Measurements from ENCODE around the gene SPP1.
"Not testable (repeated sequence)": the region's sequence is repeated elsewhere in the genome, so short reads cannot be mapped to it uniquely, and the experiment has no call there.

Gene SPP1

DNA sequence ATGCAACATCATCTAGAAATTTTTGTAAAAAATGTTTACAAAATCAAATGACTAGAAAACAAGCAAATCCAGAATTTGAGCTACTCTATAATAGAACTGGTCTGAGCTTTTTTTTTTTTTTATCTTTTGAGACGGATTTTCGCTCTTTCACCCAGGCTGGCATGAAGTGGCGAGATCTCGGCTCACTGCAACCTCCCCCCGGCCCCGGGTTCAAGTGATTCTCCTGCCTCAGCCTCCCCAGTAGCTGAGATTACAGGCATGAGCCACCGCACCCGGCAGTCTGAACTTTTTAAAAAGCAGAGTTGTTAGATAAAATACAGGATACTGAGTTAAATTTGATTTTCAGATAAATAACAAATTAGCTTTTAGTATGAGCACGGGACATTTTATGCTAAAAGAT lies 11.0 kb downstream of the SPP1 start:
- no peak for DNase-seq (ENCODE audit: low read depth in 2 of 2)

DNA sequence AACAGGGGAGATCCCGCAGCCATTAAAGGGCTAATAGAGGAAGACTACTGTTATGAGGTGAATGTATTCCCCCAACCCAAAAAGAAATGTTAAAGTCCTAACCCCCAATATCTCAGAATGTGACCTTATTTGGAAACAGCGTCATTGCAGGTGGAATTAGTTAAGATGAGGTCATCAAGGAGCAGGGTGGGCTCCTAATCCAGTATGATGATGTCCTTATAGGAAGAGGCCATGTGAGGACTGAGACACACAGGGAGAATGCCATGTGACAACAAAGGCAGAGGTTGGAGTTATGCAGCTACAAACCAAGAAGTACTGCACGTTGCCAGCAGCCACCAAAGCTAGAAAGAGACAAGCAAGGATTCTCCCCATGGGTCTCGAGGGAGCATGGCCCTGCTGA lies 14.3 kb downstream of the SPP1 start:
- no peak for DNase-seq (ENCODE audit: low read depth in 2 of 2)

GRCh38 chr4:87995435-87995834 lies 19.9 kb downstream of the SPP1 start:
- DNase-seq (ENCODE audit: low read depth in 2 of 2): no peak

DNA sequence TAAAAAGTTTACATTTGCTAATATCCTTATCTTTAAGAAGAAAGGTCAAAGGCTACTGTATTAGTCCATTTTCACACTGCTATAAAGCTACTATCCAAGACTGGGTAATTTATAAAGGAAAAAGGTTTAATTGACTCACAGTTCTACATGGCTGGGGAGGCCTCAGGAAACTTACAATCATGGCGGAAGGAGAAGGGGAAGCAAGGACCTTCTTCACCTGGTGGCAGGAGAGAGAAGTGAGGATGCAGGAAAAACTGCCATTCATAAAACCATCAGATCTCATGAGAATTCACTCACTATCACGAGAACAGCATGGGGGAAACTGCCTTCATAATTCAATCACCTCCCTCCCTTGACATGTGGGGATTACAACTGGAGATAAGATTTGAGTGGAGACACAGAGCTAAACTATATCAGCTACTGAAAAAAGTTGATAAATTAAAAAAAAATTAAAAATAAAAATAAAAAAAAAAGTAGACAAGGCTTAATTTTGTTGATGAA lies 23.7 kb downstream of the SPP1 start:
- not testable (repeated sequence) for DNase-seq (ENCODE audit: low read depth in 2 of 2)

DNA sequence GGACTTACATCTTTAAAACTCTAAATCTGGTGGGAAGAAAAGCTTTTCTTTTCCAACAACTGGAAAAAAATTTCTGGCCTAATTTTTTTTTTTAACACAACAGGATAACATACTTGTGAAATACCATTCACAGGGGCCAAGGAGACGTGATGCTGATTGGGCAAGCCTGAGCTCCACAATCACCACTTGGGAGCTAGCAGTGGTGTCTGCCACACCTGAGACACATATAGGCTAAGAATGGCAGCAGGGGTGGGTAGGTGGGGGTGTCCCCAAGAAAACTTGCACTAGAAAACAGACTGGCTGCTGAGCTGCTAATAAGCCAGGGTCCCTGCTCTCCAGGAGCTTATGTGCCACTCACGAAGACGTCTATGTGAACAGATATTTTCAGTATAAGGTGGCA lies 26.4 kb downstream of the SPP1 start:
- no peak for DNase-seq (ENCODE audit: low read depth in 2 of 2)

- no peak for DNase-seq (ENCODE audit: low read depth in 2 of 2)
Observed at GRCh38 chr4:88002786-88003185, 27.3 kb downstream of the SPP1 start.

- DNase-seq (ENCODE audit: low read depth in 2 of 2): no peak
Observed at GRCh38 chr4:88003261-88003660, 27.7 kb downstream of the SPP1 start.

DNA sequence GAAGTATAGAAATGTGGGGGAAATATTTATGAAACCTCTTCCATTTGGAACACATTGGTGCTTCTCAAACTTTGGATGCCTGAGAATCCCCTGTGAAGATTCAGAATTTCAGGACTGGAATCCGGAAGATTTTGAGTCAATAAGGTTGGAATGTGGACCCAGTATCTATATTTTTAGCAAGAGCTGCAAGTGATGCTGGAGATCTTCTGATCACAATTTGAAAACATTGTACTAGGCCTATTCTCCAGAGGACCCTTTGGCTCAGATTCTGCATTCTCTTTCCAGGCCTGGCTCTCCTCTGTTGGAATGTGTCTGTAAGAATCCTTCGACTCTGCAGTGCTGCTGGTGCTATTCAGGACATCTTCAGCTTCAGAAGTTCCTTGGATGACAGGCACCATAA lies 29.6 kb downstream of the SPP1 start:
- peak; percentile 75 to 78 for DNase-seq (ENCODE audit: low read depth in 2 of 2)

DNA sequence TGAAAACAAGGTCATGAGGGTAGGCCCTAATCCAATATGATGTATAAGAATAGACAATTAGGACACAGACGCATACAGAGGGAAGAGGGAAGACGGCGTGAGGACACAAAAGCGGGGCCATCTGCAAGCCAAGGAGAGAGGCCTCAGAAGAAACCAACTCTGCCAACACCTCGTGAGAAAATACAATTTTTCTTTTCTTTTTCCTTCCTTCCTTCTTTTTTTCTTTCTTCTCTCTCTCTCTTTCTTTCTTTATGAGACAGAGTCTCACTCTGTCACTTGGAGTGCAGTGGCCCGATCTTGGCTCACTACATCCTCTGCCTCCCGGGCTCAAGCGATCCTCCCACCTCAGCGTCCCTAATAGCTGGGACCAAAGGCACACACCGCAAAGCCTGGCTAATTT lies 30.4 kb downstream of the SPP1 start:
- no peak for DNase-seq (ENCODE audit: low read depth in 2 of 2)

DNA sequence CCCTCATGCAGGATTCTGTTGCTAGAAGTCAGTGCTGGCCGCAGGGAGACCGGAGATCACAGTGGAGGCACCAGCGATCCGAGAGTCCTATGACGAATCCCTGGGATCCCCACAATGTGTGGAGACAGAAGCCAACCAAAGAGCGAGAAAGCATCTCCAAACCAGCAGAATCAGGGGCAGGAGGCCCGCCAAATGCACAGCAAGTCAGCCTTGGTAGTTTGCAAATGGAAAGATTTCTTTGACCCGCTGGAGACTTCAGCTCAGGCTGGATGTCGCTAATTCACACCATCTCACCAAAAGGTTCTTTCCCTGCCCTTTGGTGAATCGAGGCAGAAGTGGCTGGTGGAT lies 31.4 kb downstream of the SPP1 start:
- DNase-seq (ENCODE audit: low read depth in 2 of 2): no peak

DNA sequence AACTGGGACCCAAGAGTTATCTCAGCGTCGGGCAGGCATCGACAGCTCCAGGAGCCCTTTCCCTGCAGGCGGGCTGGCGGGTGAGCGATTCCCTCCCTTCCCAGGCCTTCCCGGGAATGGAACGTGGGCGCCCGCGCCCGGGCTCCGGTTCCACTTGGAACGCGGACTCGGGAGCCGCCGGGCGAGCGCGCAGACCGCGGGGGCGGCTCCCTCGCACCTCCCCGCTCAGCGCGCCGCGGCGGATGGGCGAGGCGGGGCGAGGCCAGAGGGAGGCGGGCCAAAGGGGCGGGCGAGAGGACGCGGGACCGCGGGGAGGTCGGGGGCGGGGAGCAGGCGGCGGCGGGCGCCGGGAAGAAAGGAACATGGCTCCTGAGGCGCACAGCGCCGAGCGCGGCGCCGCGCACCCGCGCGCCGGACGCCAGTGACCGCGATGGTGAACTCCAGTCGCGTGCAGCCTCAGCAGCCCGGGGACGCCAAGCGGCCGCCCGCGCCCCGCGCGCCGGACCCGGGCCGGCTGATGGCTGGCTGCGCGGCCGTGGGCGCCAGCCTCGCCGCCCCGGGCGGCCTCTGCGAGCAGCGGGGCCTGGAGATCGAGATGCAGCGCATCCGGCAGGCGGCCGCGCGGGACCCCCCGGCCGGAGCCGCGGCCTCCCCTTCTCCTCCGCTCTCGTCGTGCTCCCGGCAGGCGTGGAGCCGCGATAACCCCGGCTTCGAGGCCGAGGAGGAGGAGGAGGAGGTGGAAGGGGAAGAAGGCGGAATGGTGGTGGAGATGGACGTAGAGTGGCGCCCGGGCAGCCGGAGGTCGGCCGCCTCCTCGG lies 32.0 kb downstream of the SPP1 start, which contains the start of gene PKD2:
TSS of gene PKD2 (plus strand) at position 332 of the 818 bp plus-strand sequence. CDS start at position 431, 99 bp downstream.
- DNase-seq (ENCODE audit: low read depth in 2 of 2): peak; percentile 44 to 53

DNA sequence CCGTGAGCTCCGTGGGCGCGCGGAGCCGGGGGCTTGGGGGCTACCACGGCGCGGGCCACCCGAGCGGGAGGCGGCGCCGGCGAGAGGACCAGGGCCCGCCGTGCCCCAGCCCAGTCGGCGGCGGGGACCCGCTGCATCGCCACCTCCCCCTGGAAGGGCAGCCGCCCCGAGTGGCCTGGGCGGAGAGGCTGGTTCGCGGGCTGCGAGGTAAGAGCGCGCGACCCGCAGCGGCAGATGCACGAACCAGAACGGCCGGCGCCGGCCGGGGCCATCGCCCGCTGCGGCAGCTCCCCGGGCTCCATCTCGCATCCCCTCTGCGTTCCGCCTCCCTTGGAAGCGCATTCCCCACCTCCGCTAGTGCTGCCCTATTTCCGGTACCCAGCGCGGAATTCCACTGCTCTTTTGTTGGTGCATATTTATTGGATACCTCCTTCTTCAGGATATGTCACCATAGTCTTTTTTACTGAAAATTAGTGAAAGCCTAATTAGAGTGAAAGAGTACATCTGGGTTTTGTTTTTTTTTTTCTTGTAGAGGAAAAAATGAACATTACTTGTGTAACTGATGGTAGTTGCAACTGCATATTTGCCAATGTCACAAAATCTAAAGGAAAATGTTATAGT lies 32.7 kb downstream of the SPP1 start:
- no peak for DNase-seq (ENCODE audit: low read depth in 2 of 2)

DNA sequence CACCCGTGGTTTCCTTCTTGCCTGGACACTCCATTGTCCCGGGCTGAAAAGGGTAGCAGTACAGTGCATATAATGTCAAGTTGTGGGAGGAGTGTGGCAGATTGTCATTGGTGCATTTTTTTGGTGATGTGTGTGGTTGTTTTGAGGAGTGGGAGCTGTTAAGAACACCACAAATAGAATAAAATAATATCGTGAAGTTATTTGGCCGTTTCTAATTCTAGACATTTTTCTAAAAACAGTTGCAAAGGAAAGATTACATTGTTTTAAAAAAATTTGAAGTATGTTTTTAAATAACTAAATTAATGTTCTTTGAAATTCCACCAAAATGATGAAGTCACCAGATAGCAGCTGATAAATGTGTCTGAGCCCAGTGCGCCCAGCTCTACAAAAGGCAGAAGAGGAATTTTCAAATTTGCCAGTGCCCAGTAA lies 33.2 kb downstream of the SPP1 start:
- DNase-seq (ENCODE audit: low read depth in 2 of 2): no peak

GRCh38 chr4:88009871-88010270 lies 34.4 kb downstream of the SPP1 start:
- DNase-seq (ENCODE audit: low read depth in 2 of 2): no peak

GRCh38 chr4:88010966-88011365 lies 35.5 kb downstream of the SPP1 start:
- DNase-seq (ENCODE audit: low read depth in 2 of 2): no peak

DNA sequence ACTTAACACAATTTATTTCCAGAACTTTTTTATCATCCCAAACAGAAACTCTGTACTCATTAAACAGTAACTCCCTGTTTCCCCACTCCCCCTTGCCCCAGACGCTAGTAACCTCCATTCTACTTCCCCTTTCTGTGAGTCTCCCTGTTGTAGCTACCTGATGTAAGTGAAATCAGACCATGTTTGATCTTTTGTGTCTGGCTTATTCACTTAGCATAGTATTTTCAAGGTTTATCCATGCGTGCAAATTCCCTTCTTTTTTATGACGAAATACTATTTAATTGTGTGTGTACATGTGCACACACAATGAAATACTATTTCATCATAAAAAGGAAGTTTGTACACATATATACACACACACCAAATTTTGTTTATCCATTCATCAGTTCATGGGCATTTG lies 37.1 kb downstream of the SPP1 start:
- no peak for DNase-seq (ENCODE audit: low read depth in 2 of 2)

- DNase-seq (ENCODE audit: low read depth in 2 of 2): no peak
Observed at GRCh38 chr4:88014386-88014905, 38.9 kb downstream of the SPP1 start.

DNA sequence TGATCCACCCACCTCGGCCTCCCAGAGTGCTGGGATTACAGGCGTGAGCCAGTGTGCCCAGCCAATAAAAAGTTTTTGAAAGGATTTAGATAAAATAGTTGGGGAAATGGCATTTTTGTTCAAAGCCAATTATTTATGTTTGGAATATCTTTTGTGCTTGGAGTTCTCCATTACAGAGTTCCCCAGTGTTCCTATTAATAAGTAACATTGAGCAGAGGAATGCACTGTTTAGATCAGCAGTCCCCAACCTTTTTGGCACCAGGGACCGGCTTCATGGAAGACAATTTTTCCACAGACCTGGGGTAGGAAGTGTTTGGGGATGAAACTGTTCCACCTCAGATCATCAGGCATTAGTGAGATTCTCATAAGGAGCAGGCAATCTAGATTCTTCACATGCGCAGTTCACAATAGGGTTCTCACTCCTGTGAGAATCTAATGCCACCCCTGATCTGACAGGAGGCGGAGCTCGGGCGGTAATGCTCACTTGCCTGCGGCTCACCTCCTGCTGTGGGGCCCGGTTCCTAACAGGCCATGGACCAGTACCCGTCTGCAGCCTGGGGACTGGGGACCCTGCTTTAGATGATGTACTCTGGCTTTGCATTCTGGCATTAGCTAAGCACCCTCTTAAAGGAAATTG lies 40.3 kb downstream of the SPP1 start:
- DNase-seq (ENCODE audit: low read depth in 2 of 2): no peak

DNA sequence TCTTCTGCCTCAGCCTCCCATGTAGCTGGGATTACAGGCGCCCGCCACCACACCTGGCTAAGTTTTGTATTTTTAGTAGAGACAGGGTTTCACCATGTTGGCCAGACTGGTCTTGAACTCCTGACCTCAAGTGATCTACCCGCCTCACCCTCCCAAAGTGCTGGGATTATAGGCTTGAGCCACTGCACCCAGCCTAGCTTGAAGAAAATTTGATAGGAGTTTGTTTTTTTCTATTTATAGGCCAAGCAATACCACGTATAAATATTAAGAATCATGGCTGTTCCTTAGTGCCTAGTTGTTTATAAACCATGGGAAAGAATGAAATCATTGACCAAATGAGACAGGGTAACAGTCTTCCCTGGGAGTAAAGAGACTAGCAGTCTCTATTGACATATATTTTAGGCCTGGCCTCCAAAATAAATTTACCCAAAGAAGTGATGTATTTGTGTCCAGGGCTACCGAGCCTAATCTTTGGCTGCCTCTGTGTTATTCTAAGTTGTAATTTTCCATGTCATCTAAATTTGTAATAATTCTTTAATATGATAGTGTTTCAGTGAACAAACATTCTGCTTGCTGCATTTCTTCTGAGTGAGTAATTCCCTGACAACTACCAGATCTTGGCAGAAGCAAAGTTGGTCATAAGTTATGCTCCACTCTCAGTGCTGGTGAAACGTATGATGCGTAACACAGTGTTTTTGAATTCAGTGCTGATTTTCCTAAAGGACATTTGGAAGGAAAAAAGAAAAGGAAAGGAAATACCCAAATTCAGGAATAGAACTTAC lies 42.2 kb downstream of the SPP1 start:
- DNase-seq (ENCODE audit: low read depth in 2 of 2): peak; percentile 88

DNA sequence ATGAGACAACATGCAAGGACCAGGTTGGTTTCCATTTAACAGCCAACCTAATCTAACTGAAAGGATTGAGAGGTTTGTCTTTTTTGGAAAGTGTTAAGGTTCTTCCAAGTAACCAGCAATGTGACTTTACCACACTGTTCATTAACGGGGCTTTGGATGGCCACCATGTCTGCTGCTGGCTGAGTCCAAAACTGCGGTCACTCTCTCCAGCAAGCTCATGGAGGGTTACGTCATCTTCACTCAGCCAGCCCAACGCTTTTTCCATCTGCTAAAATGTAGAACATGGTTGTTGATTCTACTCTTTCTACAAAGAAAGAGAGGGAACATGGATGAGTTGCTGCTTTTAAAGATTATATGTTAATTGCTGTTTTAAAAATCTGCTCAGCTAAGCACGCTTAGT lies 43.0 kb downstream of the SPP1 start:
- DNase-seq (ENCODE audit: low read depth in 2 of 2): no peak

DNA sequence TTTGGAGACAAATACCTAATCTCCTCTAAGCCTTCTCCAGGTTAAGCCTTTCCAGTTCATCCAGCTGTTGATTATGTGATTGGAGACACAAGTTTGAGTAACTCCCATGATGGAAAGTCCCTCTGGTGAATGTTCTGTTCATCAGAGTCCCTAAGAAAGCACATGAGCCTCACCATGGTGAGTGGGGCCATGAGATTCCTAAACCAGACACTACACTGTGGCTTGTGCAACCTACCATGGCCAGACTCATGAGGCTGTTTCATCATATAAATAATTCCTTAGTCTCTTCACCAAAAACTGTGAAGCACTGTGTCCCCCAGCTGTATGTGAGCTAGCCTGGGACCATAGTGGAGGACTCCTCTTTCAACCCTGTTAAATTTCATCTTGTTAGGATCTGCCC lies 46.3 kb downstream of the SPP1 start:
- no peak for DNase-seq (ENCODE audit: low read depth in 2 of 2)

- DNase-seq (ENCODE audit: low read depth in 2 of 2): no peak
Observed at GRCh38 chr4:88022289-88022688, 46.8 kb downstream of the SPP1 start.
